ENCODE data around the gene COL4A1. TPM values are rescaled to one million over a fixed set of nuclear protein-coding genes. Genes with fewer than 3 reads are reported as not detected.

Gene COL4A1
- polyA plus RNA-seq, 2 of the 4 experiments (the other 2 are of a cell fraction), result 23.8 to 71.3 TPM

DNA sequence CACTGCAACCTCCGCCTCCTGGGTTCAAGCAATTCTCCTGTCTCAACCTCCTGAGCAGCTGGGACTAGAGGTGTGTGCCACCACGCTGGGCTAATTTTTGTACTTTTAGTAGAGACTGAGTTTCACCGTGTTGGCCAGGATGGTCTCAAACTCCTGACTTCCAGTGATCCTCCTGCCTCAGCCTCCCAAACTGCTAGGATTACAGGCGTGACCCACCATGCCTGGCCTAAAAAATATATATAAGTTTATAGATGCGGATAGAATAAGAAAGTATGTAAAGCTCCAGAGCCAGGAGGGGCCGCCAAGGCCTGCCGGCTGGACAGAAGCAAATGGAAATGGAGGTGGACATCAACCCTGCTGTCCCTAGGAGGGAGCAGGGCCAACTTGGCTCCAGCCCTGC lies 66.0 kb downstream of the COL4A1 start:
- FAIRE-seq (no peak), DNase-seq (ENCODE audit: low read depth in 1 of 2, low spot score in 1 of 2) (no peak), ATAC-seq (no peak)
- no peaks in the 10 kb centered on the region for H3K9me3 ChIP-seq
- H3K4me3 ChIP-seq, result no peak overlapping the region
- no peaks in the 10 kb centered on the region for H3K4me1 ChIP-seq
- no peak overlapping the region for H3K27ac ChIP-seq
- no peak overlapping the region for H3K4me2 ChIP-seq
- ChIA-PET CTCF (no interaction called here), POLR2A (no interaction called here)
- WGBS (ENCODE audit: missing lambda C conversion rate), result 88% methylated on average over 7 of the region's 7 CpGs
- TF ChIP-seq RFX5 (IDR thresholded peaks at IDR 0.05) (no peak), HDAC2 (IDR thresholded peaks at IDR 0.05) (no peak), E2F6 (IDR thresholded peaks at IDR 0.05; ENCODE audit: borderline replicate concordance, low read depth) (no peak), CBX8 (IDR thresholded peaks at IDR 0.05) (no peak), RARB (CRISPR knock-in tag; IDR thresholded peaks at IDR 0.05) (no peak), PHF8 (IDR thresholded peaks at IDR 0.05; ENCODE audit: borderline replicate concordance, low read depth) (no peak), RAD21 (conservative IDR thresholded peaks at IDR 0.05 in 1 of 2, IDR thresholded peaks at IDR 0.05 in 1 of 2) (no peak), ESRRA (IDR thresholded peaks at IDR 0.05; ENCODE audit: borderline replicate concordance, low read length) (no peak), ZNF302 (CRISPR knock-in tag; IDR thresholded peaks at IDR 0.05) (no peak), MAZ (IDR thresholded peaks at IDR 0.05; ENCODE audit: borderline replicate concordance, low read depth, low read length) (no peak)
- TF ChIP-seq, protein P1, sequence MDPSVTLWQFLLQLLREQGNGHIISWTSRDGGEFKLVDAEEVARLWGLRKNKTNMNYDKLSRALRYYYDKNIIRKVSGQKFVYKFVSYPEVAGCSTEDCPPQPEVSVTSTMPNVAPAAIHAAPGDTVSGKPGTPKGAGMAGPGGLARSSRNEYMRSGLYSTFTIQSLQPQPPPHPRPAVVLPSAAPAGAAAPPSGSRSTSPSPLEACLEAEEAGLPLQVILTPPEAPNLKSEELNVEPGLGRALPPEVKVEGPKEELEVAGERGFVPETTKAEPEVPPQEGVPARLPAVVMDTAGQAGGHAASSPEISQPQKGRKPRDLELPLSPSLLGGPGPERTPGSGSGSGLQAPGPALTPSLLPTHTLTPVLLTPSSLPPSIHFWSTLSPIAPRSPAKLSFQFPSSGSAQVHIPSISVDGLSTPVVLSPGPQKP (IDR thresholded peaks at IDR 0.05; ENCODE audit: low read depth, low read length), result no peak

DNA sequence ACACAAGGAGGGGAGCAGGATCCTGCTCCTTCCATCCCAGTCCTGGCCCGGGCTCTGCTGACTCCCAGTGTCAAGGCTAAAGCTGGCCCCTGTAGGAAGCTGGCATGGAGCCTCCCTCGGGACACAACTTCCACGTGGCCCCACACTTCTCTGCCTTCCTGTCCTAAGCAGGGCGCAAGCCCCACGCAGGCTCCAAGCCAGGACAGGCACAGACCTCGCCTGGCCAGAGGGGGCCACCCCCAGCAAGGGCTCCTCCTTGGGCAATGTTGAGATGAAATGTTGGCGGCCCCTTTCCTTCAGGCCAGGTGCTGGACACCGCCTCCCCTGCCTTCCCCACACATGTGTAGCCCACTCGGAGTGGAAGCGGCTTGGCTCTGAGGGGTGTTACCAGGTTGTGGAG lies 66.6 kb downstream of the COL4A1 start:
- 95% methylated on average over 3 of the region's 10 CpGs for WGBS (ENCODE audit: missing lambda C conversion rate)
- ChIA-PET CTCF (interaction anchor here (4.1 kb wide), 1 partner anchor 18 kb away, joined by 20 read pairs; no protein-coding TSS in a partner anchor), POLR2A (no interaction called here)
- TF ChIP-seq E2F6 (IDR thresholded peaks at IDR 0.05; ENCODE audit: borderline replicate concordance, low read depth) (no peak), CEBPB (IDR thresholded peaks at IDR 0.05) (no peak), CHD4 (IDR thresholded peaks at IDR 0.05; ENCODE audit: borderline replicate concordance) (no peak), FOXS1 (CRISPR knock-in tag; IDR thresholded peaks at IDR 0.05) (no peak), HOXA7 (CRISPR knock-in tag; IDR thresholded peaks at IDR 0.05) (no peak), USF2 (IDR thresholded peaks at IDR 0.05) (no peak), BHLHE40 (IDR thresholded peaks at IDR 0.05; ENCODE audit: low read depth, low read length) (no peak), MAZ (IDR thresholded peaks at IDR 0.05; ENCODE audit: borderline replicate concordance, low read depth, low read length) (no peak), ZSCAN20 (CRISPR knock-in tag; IDR thresholded peaks at IDR 0.05) (no peak)
- H3K4me1 ChIP-seq, result no peaks in the 10 kb centered on the region
- ATAC-seq (no peak), DNase-seq (ENCODE audit: low read depth in 1 of 2, low spot score in 1 of 2) (no peak), FAIRE-seq (no peak)
- H3K9me3 ChIP-seq, result no peaks in the 10 kb centered on the region
- no peak overlapping the region for H3K27ac ChIP-seq
- H3K4me3 ChIP-seq, result no peak overlapping the region
- no peak overlapping the region for H3K4me2 ChIP-seq

- FAIRE-seq (no peak), ATAC-seq (no peak), DNase-seq (ENCODE audit: low read depth in 1 of 2, low spot score in 1 of 2) (no peak)
- H3K4me2 ChIP-seq, result no peak overlapping the region
- no peak overlapping the region for H3K4me3 ChIP-seq
- WGBS (ENCODE audit: missing lambda C conversion rate), result 70% methylated on average over 5 of the region's 5 CpGs
- POLR2A ChIA-PET, result no interaction called here
- no peaks in the 10 kb centered on the region for H3K4me1 ChIP-seq
- no peaks in the 10 kb centered on the region for H3K9me3 ChIP-seq
- no peak overlapping the region for H3K27ac ChIP-seq
- CTCF ChIA-PET, result interaction anchor here (1.4 to 4.1 kb wide), 2 partner anchors 8 to 17 kb away, joined by 5 to 20 read pairs; no protein-coding TSS in a partner anchor
- TF ChIP-seq E2F6 (IDR thresholded peaks at IDR 0.05; ENCODE audit: borderline replicate concordance, low read depth), result no peak
- no peak for TF ChIP-seq EP300 (IDR thresholded peaks at IDR 0.05)
- TF ChIP-seq ATOH8 (CRISPR knock-in tag; IDR thresholded peaks at IDR 0.05; ENCODE audit: low read depth), result no peak
- TF ChIP-seq, protein P1 (IDR thresholded peaks at IDR 0.05; ENCODE audit: low read depth, low read length), result no peak
- no peak for TF ChIP-seq ESRRA (IDR thresholded peaks at IDR 0.05; ENCODE audit: borderline replicate concordance, low read length)
- TF ChIP-seq, protein P2, sequence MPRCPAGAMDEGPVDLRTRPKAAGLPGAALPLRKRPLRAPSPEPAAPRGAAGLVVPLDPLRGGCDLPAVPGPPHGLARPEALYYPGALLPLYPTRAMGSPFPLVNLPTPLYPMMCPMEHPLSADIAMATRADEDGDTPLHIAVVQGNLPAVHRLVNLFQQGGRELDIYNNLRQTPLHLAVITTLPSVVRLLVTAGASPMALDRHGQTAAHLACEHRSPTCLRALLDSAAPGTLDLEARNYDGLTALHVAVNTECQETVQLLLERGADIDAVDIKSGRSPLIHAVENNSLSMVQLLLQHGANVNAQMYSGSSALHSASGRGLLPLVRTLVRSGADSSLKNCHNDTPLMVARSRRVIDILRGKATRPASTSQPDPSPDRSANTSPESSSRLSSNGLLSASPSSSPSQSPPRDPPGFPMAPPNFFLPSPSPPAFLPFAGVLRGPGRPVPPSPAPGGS (IDR thresholded peaks at IDR 0.05), result no peak
- no peak for TF ChIP-seq FOSB (CRISPR knock-in tag; IDR thresholded peaks at IDR 0.05)
- TF ChIP-seq FOXS1 (CRISPR knock-in tag; IDR thresholded peaks at IDR 0.05), result no peak
- TF ChIP-seq CHD2 (IDR thresholded peaks at IDR 0.05; ENCODE audit: low read length, partially characterized antibody), result no peak
- TF ChIP-seq KDM1A (IDR thresholded peaks at IDR 0.05; ENCODE audit: low read depth), result no peak
Observed at GRCh38 chr13:110239280-110240125, 67.5 kb downstream of the COL4A1 start.

Measured in A549 (cell line).